NOMO-1 (cell line): ENCODE data around the gene CSMD2.

ENCODE experiments used
- DNase-seq, 2 experiments: peaks; one replicate each; lab custom pipeline; 2025; ENCODE audit not compliant: unreplicated experiment in 2 of 2; lab: John Stamatoyannopoulos, UW

The CSMD2 gene

DNA sequence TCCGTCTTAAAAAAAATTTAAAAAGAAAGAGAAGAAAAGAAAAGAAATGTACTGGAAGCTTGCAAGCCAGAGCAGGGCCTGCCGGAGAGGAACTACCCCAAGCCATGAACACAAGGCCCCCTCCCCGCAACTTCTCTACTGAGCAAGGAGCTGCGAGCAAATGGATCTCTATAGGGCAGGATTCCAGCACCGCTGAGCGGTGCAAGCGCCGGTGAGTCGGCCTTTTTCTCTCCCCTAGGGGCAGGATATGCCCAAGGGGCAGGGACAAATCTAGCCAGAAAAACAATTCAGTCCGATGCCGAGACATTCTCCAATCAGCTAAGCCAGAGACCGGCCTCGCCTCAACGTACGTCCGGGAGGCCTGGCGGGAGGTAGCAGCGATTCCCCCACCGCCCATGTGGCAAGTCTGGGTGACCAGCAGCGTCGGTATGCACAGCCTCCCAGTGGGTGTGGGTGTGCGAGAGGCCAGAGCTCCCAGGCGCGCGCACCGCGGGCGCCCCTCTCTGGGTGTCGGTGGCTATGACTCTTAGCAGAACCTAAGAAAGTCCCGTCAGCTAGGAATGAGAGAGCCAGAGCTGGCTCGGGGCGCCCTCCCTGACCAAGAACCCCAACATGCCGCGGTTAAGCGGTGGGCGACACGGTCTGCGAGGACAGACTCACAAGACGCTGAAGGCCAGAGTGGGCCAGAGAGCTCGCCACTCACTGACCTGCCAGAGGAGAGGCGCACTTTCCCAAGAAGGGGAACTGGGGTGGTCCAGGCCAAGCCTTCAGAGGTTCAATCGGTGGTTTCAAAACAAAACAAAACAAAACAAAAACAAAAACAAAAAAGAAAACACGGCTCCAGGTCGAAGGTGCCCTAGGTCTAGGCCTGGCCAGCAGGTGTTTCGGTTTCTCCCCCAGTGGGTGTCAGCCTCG, 1.9 kb downstream of the CSMD2 start:
- DNase-seq, result peak; percentile 62 to 84

- no peak for DNase-seq
Observed at GRCh38 chr1:34156739-34157138, 8.3 kb downstream of the CSMD2 start.

GRCh38 chr1:34155860-34156259, 9.2 kb downstream of the CSMD2 start:
- no peak for DNase-seq

DNA sequence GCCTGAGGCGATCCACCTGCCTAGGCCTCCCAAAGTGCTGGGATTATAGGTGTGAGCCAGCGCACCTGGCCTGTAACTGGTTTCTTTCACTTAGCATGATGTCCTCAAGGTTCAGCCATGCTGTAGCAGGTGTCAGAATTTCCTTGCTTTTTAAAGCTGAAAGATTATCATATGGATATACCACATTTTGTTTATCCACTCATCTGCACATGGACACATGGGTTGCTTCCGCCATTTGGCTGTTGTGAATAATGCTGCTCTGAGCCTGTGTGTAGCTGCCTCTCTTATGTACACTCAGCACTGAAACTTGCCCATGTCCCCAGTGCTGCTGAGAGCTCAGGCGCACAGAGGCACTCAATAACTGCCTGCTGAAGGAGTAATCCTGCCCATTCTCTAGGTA, 11.8 kb downstream of the CSMD2 start:
- no peak for DNase-seq

- DNase-seq, result no peak
Observed at GRCh38 chr1:34149501-34149900, 15.5 kb downstream of the CSMD2 start.

DNA sequence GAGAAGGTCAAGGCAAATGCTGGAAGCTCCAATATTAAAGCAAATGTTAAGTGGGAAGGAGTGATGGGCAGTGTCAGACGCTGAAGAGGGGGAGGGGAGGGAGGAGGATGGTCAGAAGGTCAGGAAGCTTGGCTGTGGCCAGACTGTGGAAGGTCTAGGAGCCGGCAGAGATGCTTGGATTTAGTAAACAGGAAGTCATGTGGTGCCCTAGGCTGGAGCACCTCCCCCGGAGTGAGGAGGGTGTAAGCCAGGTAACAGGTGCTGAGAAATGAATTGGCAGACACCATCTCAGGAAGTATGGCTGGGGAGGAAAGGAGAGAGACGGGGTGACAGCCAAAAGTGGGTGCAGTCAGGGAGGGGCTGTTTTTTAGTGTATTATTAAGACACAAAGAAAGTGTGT, 17.7 kb downstream of the CSMD2 start:
- no peak for DNase-seq

DNA sequence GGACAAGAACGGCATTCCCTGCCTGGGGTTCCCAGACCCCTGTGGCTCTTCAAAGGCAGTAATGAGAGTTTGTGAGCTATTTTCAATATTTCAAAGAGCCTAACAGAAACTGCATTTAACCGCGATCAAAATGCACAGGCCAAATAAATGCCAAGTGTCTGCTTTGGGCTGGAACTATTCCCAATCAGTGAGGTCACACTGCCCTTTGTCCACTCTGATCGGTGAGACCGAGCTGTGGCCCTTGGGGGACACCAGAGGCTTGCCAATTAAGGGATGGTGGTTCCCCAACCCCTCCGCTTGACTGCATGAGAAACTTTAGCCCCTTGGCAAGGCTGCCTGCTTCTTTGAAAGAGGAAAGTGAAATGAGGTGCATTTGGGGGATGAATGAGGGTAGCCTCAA, 20.3 kb downstream of the CSMD2 start:
- no peak for DNase-seq

DNA sequence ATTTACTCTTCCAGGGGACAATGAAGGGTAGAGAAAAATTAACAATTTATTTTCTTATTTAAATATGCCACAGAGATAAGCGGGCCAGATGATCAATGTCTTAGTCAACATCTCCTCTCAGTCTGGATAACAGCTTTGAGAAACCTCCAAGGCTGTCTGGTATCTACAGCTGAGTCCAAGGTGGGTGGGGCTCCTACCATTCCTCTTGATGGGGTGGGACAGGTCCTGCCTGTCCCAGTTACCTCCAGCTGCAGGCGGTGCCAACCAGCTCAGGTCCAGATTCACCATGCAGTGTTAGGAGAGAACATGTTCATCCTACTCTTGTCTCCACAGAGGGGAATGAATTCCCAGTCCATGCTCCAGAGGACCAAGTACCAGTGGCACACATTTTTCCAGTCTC, 21.1 kb downstream of the CSMD2 start:
- DNase-seq, result no peak

DNA sequence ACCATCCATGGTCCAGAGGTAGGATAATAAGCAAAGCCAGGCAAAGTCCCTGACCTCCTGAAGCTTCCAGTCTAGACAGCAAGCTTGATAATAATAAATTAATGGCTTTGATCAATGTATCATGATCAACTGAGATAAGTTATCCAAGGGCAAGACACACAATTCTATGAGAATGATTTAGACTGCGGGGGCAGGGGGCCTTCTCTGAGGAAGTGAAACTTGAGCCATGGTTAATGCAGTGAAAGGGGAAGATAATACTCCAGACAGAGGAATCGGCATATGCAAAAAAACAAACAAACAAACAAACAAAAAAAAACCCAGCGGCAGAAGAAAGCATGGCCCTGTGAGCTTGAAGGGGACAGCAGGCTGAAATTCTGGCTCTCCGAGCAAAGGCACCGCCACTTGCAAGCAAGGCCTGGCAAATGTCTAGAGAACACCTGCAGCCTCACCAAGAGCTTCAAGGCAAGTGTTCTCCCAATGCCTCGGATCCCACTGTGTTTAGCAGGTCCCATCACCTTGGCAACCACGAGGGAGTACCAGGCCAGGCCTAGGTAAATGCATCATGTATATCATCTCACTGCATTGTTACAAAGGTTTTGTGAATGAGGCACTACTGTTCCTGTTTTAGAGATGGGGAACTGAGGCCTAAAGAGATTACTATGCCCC, 24.9 kb downstream of the CSMD2 start:
- DNase-seq, result peak; percentile 51 to 62

DNA sequence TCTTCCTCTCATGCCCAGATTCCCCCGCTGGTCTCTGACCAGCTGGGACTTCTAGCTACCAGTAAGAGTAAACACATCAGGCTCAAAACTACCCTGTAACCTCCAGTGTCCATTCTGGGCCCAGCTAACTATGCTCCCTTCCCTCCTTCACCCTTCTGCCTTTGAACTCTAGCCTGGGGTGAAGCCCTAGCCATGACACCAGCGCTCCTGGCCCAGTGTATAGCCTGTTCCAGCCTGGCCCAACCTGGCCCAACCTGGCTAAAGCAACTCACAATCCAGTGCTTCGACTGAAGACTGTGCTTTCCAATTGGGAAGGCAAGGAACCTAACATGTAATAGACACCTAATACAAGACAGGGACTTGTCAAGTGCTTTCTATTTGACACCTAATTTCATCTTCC, 27.6 kb downstream of the CSMD2 start:
- no peak for DNase-seq

- no peak for DNase-seq
Observed at GRCh38 chr1:34132161-34132420, 32.9 kb downstream of the CSMD2 start.

GRCh38 chr1:34131396-34132160, 33.5 kb downstream of the CSMD2 start:
- DNase-seq, result no peak

GRCh38 chr1:34130306-34130705, 34.7 kb downstream of the CSMD2 start:
- DNase-seq, result no peak

GRCh38 chr1:34129630-34130029, 35.4 kb downstream of the CSMD2 start:
- no peak for DNase-seq

- no peak for DNase-seq
Observed at GRCh38 chr1:34128186-34128889, 36.7 kb downstream of the CSMD2 start.

DNA sequence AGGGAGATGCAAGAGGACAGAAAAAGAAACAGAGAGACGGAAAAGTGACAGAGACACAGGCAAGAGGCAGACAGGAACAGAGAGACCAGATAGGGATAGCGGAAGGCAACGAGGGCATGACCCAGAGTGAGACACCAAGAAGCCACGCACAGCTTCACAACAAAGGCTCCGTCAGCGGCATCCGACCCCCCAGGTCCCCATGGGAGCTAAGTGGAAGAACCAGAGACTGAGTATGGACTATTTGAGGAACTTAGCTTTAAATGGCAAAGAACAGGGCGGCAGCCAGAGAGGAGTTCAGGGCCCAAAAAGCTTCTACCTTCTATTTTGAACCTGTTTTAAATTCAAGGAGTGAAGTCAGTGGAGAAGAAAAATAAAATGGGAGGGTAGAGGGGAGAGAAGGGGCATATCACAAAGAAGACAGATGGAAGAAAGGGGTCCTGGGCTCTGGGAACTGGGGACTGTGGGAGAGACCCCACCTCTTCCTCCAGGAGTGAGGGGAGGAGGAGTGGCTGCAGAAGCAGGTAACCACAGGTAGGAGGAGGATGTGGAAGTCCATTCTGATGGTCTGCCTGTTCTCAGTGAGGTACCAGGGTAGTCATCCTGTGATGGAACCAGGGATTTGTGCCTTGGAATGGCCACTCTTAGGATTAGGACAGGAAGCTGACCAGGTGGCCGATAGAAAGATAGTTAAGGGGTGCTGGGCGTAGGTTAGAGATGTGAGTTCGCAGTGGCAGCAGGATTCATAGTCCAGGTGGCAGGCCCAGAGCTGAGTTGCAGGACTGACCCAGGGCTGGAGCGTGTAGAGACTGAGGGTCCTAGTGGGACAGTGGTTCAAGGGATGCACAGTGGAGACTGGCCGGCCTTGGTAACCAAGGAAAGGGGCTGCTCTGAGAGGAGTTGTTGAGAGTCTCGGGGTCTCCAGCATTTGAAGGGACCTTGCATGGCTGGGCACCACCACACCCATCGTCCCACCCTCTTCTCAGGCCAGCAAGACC, 37.7 kb downstream of the CSMD2 start:
- DNase-seq, result no peak

DNA sequence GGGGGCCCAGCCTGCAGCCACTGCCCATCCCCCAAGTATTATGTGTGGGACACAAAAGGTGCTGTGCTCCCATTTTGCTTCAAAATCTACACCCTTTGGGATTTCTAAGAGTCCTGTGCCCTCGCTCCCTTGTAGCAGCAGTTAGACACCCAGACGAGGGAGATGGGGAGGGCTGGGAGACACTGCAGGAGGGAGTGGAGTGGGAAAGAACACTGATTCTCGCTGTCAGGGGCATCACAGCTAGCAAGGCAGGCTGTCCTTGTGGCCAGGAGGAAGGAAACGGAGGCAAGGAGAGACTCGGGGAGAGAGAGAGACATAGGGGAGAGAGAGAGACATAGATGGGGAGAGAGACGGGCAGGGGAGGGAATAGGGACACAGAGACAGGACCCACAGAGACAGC, 38.5 kb downstream of the CSMD2 start:
- no peak for DNase-seq

DNA sequence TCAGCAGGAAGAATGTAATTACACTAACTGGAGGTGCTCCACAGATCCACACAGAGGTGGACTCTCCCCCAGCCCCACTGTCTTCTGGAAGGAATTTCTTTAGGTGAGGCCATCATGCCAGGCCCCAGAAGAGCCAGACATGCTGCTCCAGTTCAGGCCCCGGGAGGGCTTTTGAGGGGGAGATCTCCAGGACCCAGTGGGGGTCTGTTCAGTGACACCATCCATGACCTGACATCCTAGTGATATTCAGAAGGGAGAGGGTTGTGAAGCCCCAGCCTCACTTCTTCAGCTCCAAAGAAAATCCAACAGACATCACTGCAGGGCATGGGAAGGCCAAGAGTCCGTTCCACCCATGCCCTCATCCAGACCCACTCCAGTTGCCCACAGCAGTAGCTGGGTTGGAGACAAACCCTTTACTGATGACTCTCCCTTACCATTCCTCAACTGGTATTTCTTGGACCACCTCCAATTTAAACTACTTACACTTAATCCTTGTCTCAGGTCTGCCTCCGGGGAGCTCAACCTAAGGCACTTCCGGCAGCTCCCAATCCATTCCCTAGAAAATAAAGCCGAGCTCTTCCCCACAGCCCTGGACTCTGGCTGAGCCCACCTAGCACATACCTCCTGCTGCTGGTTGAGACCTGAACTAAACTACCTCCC, 39.2 kb downstream of the CSMD2 start:
- no peak for DNase-seq
